ENCODE measurements around the gene CMC2.

- no peak for TF ChIP-seq NFIC (IDR thresholded peaks at IDR 0.05)
- TF ChIP-seq EP300 (IDR thresholded peaks at IDR 0.05; ENCODE audit: borderline replicate concordance), result no peak
- TF ChIP-seq USF1 (IDR thresholded peaks at IDR 0.05), result no peak
- TF ChIP-seq CREB1 (IDR thresholded peaks at IDR 0.05; ENCODE audit: low read depth), result no peak
- TF ChIP-seq MAX (IDR thresholded peaks at IDR 0.05), result no peak
- no peak for TF ChIP-seq CEBPB (IDR thresholded peaks at IDR 0.05)
- no peak for TF ChIP-seq RAD21 (IDR thresholded peaks at IDR 0.05; ENCODE audit: low read depth)
- TF ChIP-seq FOXM1 (IDR thresholded peaks at IDR 0.05; ENCODE audit: borderline replicate concordance, low read depth), result no peak
- no peak for TF ChIP-seq REST (IDR thresholded peaks at IDR 0.05; ENCODE audit: low read depth)
- TF ChIP-seq TAF1 (IDR thresholded peaks at IDR 0.05; ENCODE audit: low read depth), result no peak
- no peak for TF ChIP-seq YY1 (IDR thresholded peaks at IDR 0.05; ENCODE audit: low read depth)
- TF ChIP-seq ZBTB7A (IDR thresholded peaks at IDR 0.05; ENCODE audit: low read depth), result no peak
Measured at GRCh38 chr16:80973991-80974390, 32.7 kb downstream of the CMC2 start.

Measured in Ishikawa (cell line).